ENCODE results near the gene IRX6. TPM values are rescaled to one million over a fixed set of nuclear protein-coding genes. Genes with fewer than 3 reads are reported as not detected.

IRX6 gene
- total and polyA plus RNA-seq, 4 donors, result 0.10 to 0.78 (median 0.26) TPM

- peaks cover 2% of the 10 kb centered on the region for H3K27me3 ChIP-seq (ENCODE audit: control insufficient read depth, insufficient read depth, low read length)
- H3K4me3 ChIP-seq (ENCODE audit: low read depth, low read length), result no peak overlapping the region
- H3K4me1 ChIP-seq (ENCODE audit: control insufficient read depth, insufficient read depth, low read length), result peaks cover 4% of the 10 kb centered on the region
- H3K9me3 ChIP-seq (ENCODE audit: control insufficient read depth, insufficient read depth, low read length), result peaks cover 3% of the 10 kb centered on the region
- H3K36me3 ChIP-seq (ENCODE audit: control insufficient read depth, insufficient read depth, low read length), result no peaks in the 10 kb centered on the region
- no peak overlapping the region for H3K27ac ChIP-seq (ENCODE audit: low read depth, low read length)
- peak in 1 of 6 donors; percentile 66 for DNase-seq (ENCODE audit: low read depth in 4 of 6, low spot score in 6 of 6)
- WGBS (ENCODE audit: insufficient coverage), result no CpG with 5 or more reads among the region's 11 CpGs
Measured at GRCh38 chr16:55301385-55302008, 22.5 kb upstream of the IRX6 start.

DNA sequence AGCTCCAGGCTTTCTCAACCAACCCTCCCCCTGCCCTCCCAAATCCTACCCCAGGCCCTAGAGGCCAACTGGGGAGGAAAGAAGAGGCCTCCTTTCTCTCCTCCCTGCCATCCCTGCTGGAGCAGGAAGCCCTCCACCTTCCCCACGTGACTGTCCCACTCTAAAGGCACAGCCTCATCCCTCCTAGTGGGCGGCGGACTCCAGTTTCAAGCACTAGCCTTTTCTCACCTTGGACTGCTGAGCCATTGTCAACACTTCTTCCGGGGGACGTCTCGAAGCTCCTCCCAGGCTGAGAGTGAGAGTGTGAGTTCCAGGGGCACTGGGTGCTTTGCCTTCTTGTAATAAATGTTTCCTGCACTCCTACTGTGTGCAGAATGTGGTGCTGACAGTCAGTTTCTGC, 21.4 kb upstream of the IRX6 start:
- Histone ChIP-seq H3K4me3 (ENCODE audit: low read depth, low read length) (no peak overlapping the region), H3K27ac (ENCODE audit: low read depth, low read length) (no peak overlapping the region), H3K9me3 (ENCODE audit: control insufficient read depth, insufficient read depth, low read length) (no peaks in the 10 kb centered on the region), H3K27me3 (ENCODE audit: control insufficient read depth, insufficient read depth, low read length) (no peaks in the 10 kb centered on the region), H3K4me1 (ENCODE audit: control insufficient read depth, insufficient read depth, low read length) (peaks cover 4% of the 10 kb centered on the region), H3K36me3 (ENCODE audit: control insufficient read depth, insufficient read depth, low read length) (no peaks in the 10 kb centered on the region)
- no peak for DNase-seq (ENCODE audit: low read depth in 4 of 6, low spot score in 6 of 6)
- WGBS (ENCODE audit: insufficient coverage), result no CpG with 5 or more reads among the region's 6 CpGs

- peaks cover 2% of the 10 kb centered on the region for H3K9me3 ChIP-seq (ENCODE audit: control insufficient read depth, insufficient read depth, low read length)
- H3K27me3 ChIP-seq (ENCODE audit: control insufficient read depth, insufficient read depth, low read length), result no peaks in the 10 kb centered on the region
- DNase-seq (ENCODE audit: low read depth in 4 of 6, low spot score in 6 of 6), result no peak
- H3K4me3 ChIP-seq (ENCODE audit: low read depth, low read length), result no peak overlapping the region
- no peaks in the 10 kb centered on the region for H3K4me1 ChIP-seq (ENCODE audit: control insufficient read depth, insufficient read depth, low read length)
- H3K36me3 ChIP-seq (ENCODE audit: control insufficient read depth, insufficient read depth, low read length), result no peaks in the 10 kb centered on the region
- H3K27ac ChIP-seq (ENCODE audit: low read depth, low read length), result no peak overlapping the region
- 100% methylated on average over 1 of the region's 2 CpGs for WGBS (ENCODE audit: insufficient coverage)
Measured at GRCh38 chr16:55308973-55309372, 15.0 kb upstream of the IRX6 start.

GRCh38 chr16:55322327-55322726, 1.7 kb upstream of the IRX6 start:
- Histone ChIP-seq H3K36me3 (ENCODE audit: control insufficient read depth, insufficient read depth, low read length) (no peaks in the 10 kb centered on the region), H3K9me3 (ENCODE audit: control insufficient read depth, insufficient read depth, low read length) (no peaks in the 10 kb centered on the region), H3K4me3 (ENCODE audit: low read depth, low read length) (no peak overlapping the region), H3K4me1 (ENCODE audit: control insufficient read depth, insufficient read depth, low read length) (peaks cover 21% of the 10 kb centered on the region), H3K27me3 (ENCODE audit: control insufficient read depth, insufficient read depth, low read length) (peaks cover 71% of the 10 kb centered on the region), H3K27ac (ENCODE audit: low read depth, low read length) (no peak overlapping the region)
- no CpG with 5 or more reads among the region's 2 CpGs for WGBS (ENCODE audit: insufficient coverage)
- DNase-seq (ENCODE audit: low read depth in 4 of 6, low spot score in 6 of 6), result no peak

- H3K9me3 ChIP-seq (ENCODE audit: control insufficient read depth, insufficient read depth, low read length), result no peaks in the 10 kb centered on the region
- peaks cover 30% of the 10 kb centered on the region for H3K4me1 ChIP-seq (ENCODE audit: control insufficient read depth, insufficient read depth, low read length)
- no peaks in the 10 kb centered on the region for H3K36me3 ChIP-seq (ENCODE audit: control insufficient read depth, insufficient read depth, low read length)
- peaks cover 89% of the 10 kb centered on the region for H3K27me3 ChIP-seq (ENCODE audit: control insufficient read depth, insufficient read depth, low read length)
- no peak overlapping the region for H3K4me3 ChIP-seq (ENCODE audit: low read depth, low read length)
- H3K27ac ChIP-seq (ENCODE audit: low read depth, low read length), result no peak overlapping the region
- under 1% methylated on average over 64 of the region's 70 CpGs for WGBS (ENCODE audit: insufficient coverage)
- peak in 1 of 6 donors; percentile 13 for DNase-seq (ENCODE audit: low read depth in 4 of 6, low spot score in 6 of 6)
Measured at GRCh38 chr16:55324285-55325079, 479 bp downstream of the IRX6 start.

- no peak for DNase-seq (ENCODE audit: low read depth in 4 of 6, low spot score in 6 of 6)
- Histone ChIP-seq H3K27ac (ENCODE audit: low read depth, low read length) (no peak overlapping the region), H3K4me1 (ENCODE audit: control insufficient read depth, insufficient read depth, low read length) (peaks cover 30% of the 10 kb centered on the region), H3K4me3 (ENCODE audit: low read depth, low read length) (no peak overlapping the region), H3K36me3 (ENCODE audit: control insufficient read depth, insufficient read depth, low read length) (no peaks in the 10 kb centered on the region), H3K27me3 (ENCODE audit: control insufficient read depth, insufficient read depth, low read length) (peaks cover 95% of the 10 kb centered on the region), H3K9me3 (ENCODE audit: control insufficient read depth, insufficient read depth, low read length) (no peaks in the 10 kb centered on the region)
- 0% methylated on average over 6 of the region's 13 CpGs for WGBS (ENCODE audit: insufficient coverage)
Measured at GRCh38 chr16:55325080-55325447, 1.1 kb downstream of the IRX6 start.

GRCh38 chr16:55325458-55326109, 1.6 kb downstream of the IRX6 start:
- no peaks in the 10 kb centered on the region for H3K9me3 ChIP-seq (ENCODE audit: control insufficient read depth, insufficient read depth, low read length)
- H3K4me3 ChIP-seq (ENCODE audit: low read depth, low read length), result no peak overlapping the region
- peaks cover 95% of the 10 kb centered on the region for H3K27me3 ChIP-seq (ENCODE audit: control insufficient read depth, insufficient read depth, low read length)
- WGBS (ENCODE audit: insufficient coverage), result 18% methylated on average over 3 of the region's 12 CpGs
- DNase-seq (ENCODE audit: low read depth in 4 of 6, low spot score in 6 of 6), result no peak
- no peaks in the 10 kb centered on the region for H3K36me3 ChIP-seq (ENCODE audit: control insufficient read depth, insufficient read depth, low read length)
- H3K27ac ChIP-seq (ENCODE audit: low read depth, low read length), result no peak overlapping the region
- peaks cover 35% of the 10 kb centered on the region for H3K4me1 ChIP-seq (ENCODE audit: control insufficient read depth, insufficient read depth, low read length)

- H3K9me3 ChIP-seq (ENCODE audit: control insufficient read depth, insufficient read depth, low read length), result no peaks in the 10 kb centered on the region
- 11% methylated on average over 14 of the region's 21 CpGs for WGBS (ENCODE audit: insufficient coverage)
- peaks cover 97% of the 10 kb centered on the region for H3K27me3 ChIP-seq (ENCODE audit: control insufficient read depth, insufficient read depth, low read length)
- H3K27ac ChIP-seq (ENCODE audit: low read depth, low read length), result no peak overlapping the region
- H3K4me1 ChIP-seq (ENCODE audit: control insufficient read depth, insufficient read depth, low read length), result peaks cover 44% of the 10 kb centered on the region
- H3K4me3 ChIP-seq (ENCODE audit: low read depth, low read length), result no peak overlapping the region
- DNase-seq (ENCODE audit: low read depth in 4 of 6, low spot score in 6 of 6), result no peak
- no peaks in the 10 kb centered on the region for H3K36me3 ChIP-seq (ENCODE audit: control insufficient read depth, insufficient read depth, low read length)
Measured at GRCh38 chr16:55326261-55327092, 2.5 kb downstream of the IRX6 start.

All from spinal cord (tissue), 10 donors.